IMR-90 (cell line): ENCODE measurements around the gene MRS2. TPM values are rescaled to one million over a fixed set of nuclear protein-coding genes. Genes with fewer than 3 reads are reported as not detected.

Experiments used
- ATAC-seq: fragments of 200-7000 bp; cut with Tn5 transposase; 2 replicates; pipeline ENCODE4 v1.9.1; 2020; ENCODE audit warnings: low read depth, mild to moderate bottlenecking, moderate library complexity
- BruUV-seq: library from RNA; stranded (reverse); fragments of 400-500 nt; replicated peaks from 2 replicates; lab custom pipeline; 2021; lab: Mats Ljungman, UMichigan
- CTCF ChIA-PET: fragments of 300-600 bp; formaldehyde crosslinking; extraction: SDS; loops from one replicate; lab custom pipeline; 2021; ENCODE audit warnings: antibody characterized with exemption; lab: Yijun Ruan, JAX
- POLR2A ChIA-PET: fragments of 300-600 bp; sonication (Branson Sonifier 250); formaldehyde crosslinking; loops from one replicate; lab custom pipeline; 2022; ENCODE audit warnings: antibody characterized with exemption; ENCODE audit not compliant: unreplicated experiment; lab: Charles Lee
- DNase-seq: peaks from one replicate; pipeline ENCODE4 v3.0.0; 2013
- H2AFZ ChIP-seq: replicated peaks from 2 replicates; pipeline ENCODE3; 2013; ENCODE audit warnings: low read length, mild to moderate bottlenecking; ENCODE audit not compliant: poor library complexity
- H2AK5ac ChIP-seq: 2 replicates; pipeline ENCODE4 v1.6.1; 2013; ENCODE audit warnings: low read depth, low read length, inconsistent platforms
- H2AK9ac ChIP-seq: replicated peaks from 2 replicates; pipeline ENCODE3; 2013; ENCODE audit warnings: mild to moderate bottlenecking, low read depth, low read length, moderate library complexity; ENCODE audit not compliant: poor library complexity
- H2BK120ac ChIP-seq: 2 replicates; pipeline ENCODE4 v1.6.1; 2013; ENCODE audit warnings: low read depth, low read length, inconsistent platforms
- H2BK15ac ChIP-seq: 3 replicates; pipeline ENCODE4 v1.6.1; 2013; ENCODE audit warnings: low read depth, low read length, inconsistent platforms
- H2BK20ac ChIP-seq: 2 replicates; pipeline ENCODE4 v1.6.1; 2013; ENCODE audit warnings: low read depth, mild to moderate bottlenecking, inconsistent platforms, low read length, moderate library complexity
- H2BK5ac ChIP-seq: 2 replicates; pipeline ENCODE4 v1.6.1; 2013; ENCODE audit warnings: mild to moderate bottlenecking, low read depth, low read length, inconsistent platforms; ENCODE audit not compliant: poor library complexity, severe bottlenecking
- H3K14ac ChIP-seq: replicated peaks from 2 replicates; pipeline ENCODE4 v1.6.1; 2013; ENCODE audit warnings: low read depth, low read length, inconsistent platforms
- H3K18ac ChIP-seq: 2 replicates; pipeline ENCODE4 v1.6.1; 2013; ENCODE audit warnings: low read depth, low read length, control low read depth
- H3K23ac ChIP-seq: 2 replicates; pipeline ENCODE4 v1.6.1; 2013; ENCODE audit warnings: low read depth, low read length, inconsistent platforms
- H3K27ac ChIP-seq: 2 replicates; pipeline ENCODE4 v1.5.1; 2013; ENCODE audit warnings: mild to moderate bottlenecking, control low read depth, low read length; ENCODE audit not compliant: insufficient read depth
- H3K27me3 ChIP-seq: 2 replicates; pipeline ENCODE4 v1.6.1; 2013; ENCODE audit warnings: low read length; ENCODE audit not compliant: control insufficient read depth, insufficient read depth
- H3K36me3 ChIP-seq: 2 replicates; pipeline ENCODE4 v1.6.1; 2013; ENCODE audit warnings: low read length, mixed read lengths; ENCODE audit not compliant: control insufficient read depth, insufficient read depth
- H3K4ac ChIP-seq: 2 replicates; pipeline ENCODE4 v1.6.1; 2013; ENCODE audit warnings: low read depth, low read length, inconsistent platforms
- H3K4me1 ChIP-seq: 2 replicates; pipeline ENCODE4 v1.6.1; 2013; ENCODE audit warnings: low read length, mixed read lengths; ENCODE audit not compliant: control insufficient read depth, insufficient read depth
- H3K4me2 ChIP-seq: 2 replicates; pipeline ENCODE4 v1.6.1; 2013; ENCODE audit warnings: low read depth, mild to moderate bottlenecking, control low read depth, low read length, moderate library complexity
- H3K4me3 ChIP-seq: 2 replicates; pipeline ENCODE4 v1.5.1; 2013; ENCODE audit warnings: low read depth, mild to moderate bottlenecking, control low read depth, low read length, moderate library complexity; ENCODE audit not compliant: insufficient read depth
- H3K56ac ChIP-seq: 2 replicates; pipeline ENCODE4 v1.6.1; 2013; ENCODE audit warnings: low read length, inconsistent platforms; ENCODE audit not compliant: insufficient read depth; ENCODE audit errors: extremely low read depth
- H3K79me1 ChIP-seq, 2 experiments: 2 replicates each; pipeline ENCODE4 v1.6.1; 2013; ENCODE audit warnings: low read length in 2 of 2, inconsistent platforms in 1 of 2, low read depth in 1 of 2
- H3K9ac ChIP-seq: 2 replicates; pipeline ENCODE4 v1.6.1; 2013; ENCODE audit warnings: low read depth, low read length, control low read depth
- H3K9me1 ChIP-seq: 2 replicates; pipeline ENCODE4 v1.6.1; 2013; ENCODE audit warnings: low read length, inconsistent platforms; ENCODE audit not compliant: insufficient read depth
- H3K9me3 ChIP-seq: 2 replicates; pipeline ENCODE4 v1.6.1; 2013; ENCODE audit warnings: low read length; ENCODE audit not compliant: control insufficient read depth, insufficient read depth
- H4K20me1 ChIP-seq: 2 replicates; pipeline ENCODE4 v1.6.1; 2013; ENCODE audit warnings: low read length, inconsistent platforms; ENCODE audit not compliant: insufficient read depth
- H4K5ac ChIP-seq: 2 replicates; pipeline ENCODE4 v1.6.1; 2013; ENCODE audit warnings: mild to moderate bottlenecking, low read depth, low read length, control low read depth
- H4K8ac ChIP-seq, 2 experiments: 2 replicates each; pipeline ENCODE4 v1.6.1; 2013; ENCODE audit warnings: low read depth in 2 of 2, low read length in 2 of 2, control low read depth in 1 of 2, inconsistent platforms in 1 of 2
- H4K91ac ChIP-seq: 2 replicates; pipeline ENCODE4 v1.6.1; 2013; ENCODE audit warnings: low read depth, low read length, inconsistent platforms; ENCODE audit not compliant: insufficient read depth
- BHLHE40 ChIP-seq: fragments of 150-350 bp; IDR thresholded peaks from 2 replicates; pipeline ENCODE4 v1.6.1; 2016; ENCODE audit warnings: mild to moderate bottlenecking, low read depth, low read length
- CEBPB ChIP-seq: IDR thresholded peaks from 2 replicates; pipeline ENCODE4 v1.6.1; 2012; ENCODE audit warnings: low read depth, low read length, improper control_type of control experiment
- CHD1 ChIP-seq: IDR thresholded peaks from 2 replicates; pipeline ENCODE4 v1.6.1; 2012; ENCODE audit warnings: low read depth, low read length, improper control_type of control experiment
- CTCF ChIP-seq: conservative IDR thresholded peaks from 2 replicates; pipeline ENCODE4 v1.5.1; 2012; ENCODE audit warnings: mild to moderate bottlenecking, low read depth, low read length, improper control_type of control experiment
- ELK1 ChIP-seq: fragments of 150-350 bp; IDR thresholded peaks from 2 replicates; pipeline ENCODE4 v1.6.1; 2016; ENCODE audit warnings: low read depth, mild to moderate bottlenecking, low read length, moderate library complexity, borderline replicate concordance
- MAFK ChIP-seq: IDR thresholded peaks from 2 replicates; pipeline ENCODE4 v1.6.1; 2012; ENCODE audit warnings: low read depth, low read length, improper control_type of control experiment
- MAZ ChIP-seq: IDR thresholded peaks from 2 replicates; pipeline ENCODE4 v1.6.1; 2012; ENCODE audit warnings: low read depth, mild to moderate bottlenecking, low read length, improper control_type of control experiment, moderate library complexity, borderline replicate concordance
- MXI1 ChIP-seq: IDR thresholded peaks from 2 replicates; pipeline ENCODE4 v1.6.1; 2012; ENCODE audit warnings: low read depth, mild to moderate bottlenecking, low read length, moderate library complexity, borderline replicate concordance
- NFE2L2 ChIP-seq: fragments of 150-350 bp; IDR thresholded peaks from 2 replicates; pipeline ENCODE4 v1.6.1; 2016; ENCODE audit warnings: low read depth, mild to moderate bottlenecking, low read length
- POLR2A ChIP-seq: IDR thresholded peaks from 2 replicates; pipeline ENCODE4 v1.6.1; 2012; ENCODE audit warnings: mild to moderate bottlenecking, low read depth, low read length
- RAD21 ChIP-seq: IDR thresholded peaks from 2 replicates; pipeline ENCODE4 v1.6.1; 2012; ENCODE audit warnings: low read length, improper control_type of control experiment
- SMC3 ChIP-seq: fragments of 150-350 bp; IDR thresholded peaks from 2 replicates; pipeline ENCODE4 v1.6.1; 2016; ENCODE audit warnings: low read depth, mild to moderate bottlenecking, antibody characterized with exemption, low read length, moderate library complexity
- WGBS, 2 experiments: methylation state at CpG; one replicate each; pipeline versions ENCODE4 v1.1.5 to v1.1.7; 2013; ENCODE audit warnings: missing lambda C conversion rate in 2 of 2; ENCODE audit not compliant: insufficient read length in 1 of 2; ENCODE audit errors: extremely low coverage in 2 of 2; 5-methylcytosine and 5-hydroxymethylcytosine counted together
- dilution Hi-C: fragments of 300-500 bp; cut with HindIII; formaldehyde crosslinking; loops from one replicate; pipeline ENCODE4 v1.14.3; 2018; ENCODE audit warnings: low sequenced_read_pairs; ENCODE audit not compliant: unreplicated experiment
- in situ Hi-C: fragments of 300-500 bp; cut with MboI; formaldehyde crosslinking; loops from 3 replicates; pipeline ENCODE4 v1.14.3; 2019; ENCODE audit warnings: low sequenced_read_pairs, inconsistent platforms, mixed read lengths
- intact Hi-C: fragments of 100-400 bp; cut with micrococcal nuclease; formaldehyde crosslinking; loops from 2 replicates; pipeline ENCODE4 v1.10.0; 2022
- polyA plus RNA-seq, 3 experiments: library from polyadenylated mRNA; depleted of rRNA; stranded (reverse); fragments of >200 nt; gene quantifications; 2 replicates each; pipeline ENCODE4 v1.2.3, GENCODE V29; 2012; ENCODE audit warnings: low replicate concordance in 1 of 3
- total RNA-seq: library from RNA; depleted of rRNA; stranded (reverse); fragments of >200 nt; gene quantifications from 2 replicates; pipeline ENCODE4 v1.2.3, GENCODE V29; 2012

The MRS2 gene
- total and polyA plus RNA-seq, 2 of the 4 experiments (the other 2 are of a cell fraction), result 8.8 to 11.1 TPM

- dilution Hi-C loops (no loop called here), in situ Hi-C loops (no loop called here), intact Hi-C loops (no loop called here)
- Histone ChIP-seq H3K9me3 (no peaks in the 10 kb centered on the region), H3K14ac (no peak overlapping the region), H3K79me1 (no peaks in the 10 kb centered on the region), H2AK9ac (no peak overlapping the region), H2BK15ac (no peak overlapping the region), H3K4ac (no peak overlapping the region), H4K91ac (no peak overlapping the region), H2BK120ac (no peak overlapping the region), H2BK20ac (no peak overlapping the region), H4K5ac (no peak overlapping the region), H3K4me3 (no peak overlapping the region), H3K27me3 (no peaks in the 10 kb centered on the region), H3K4me2 (no peak overlapping the region), H2AK5ac (no peak overlapping the region), H3K9ac (no peak overlapping the region), H3K4me1 (peaks cover 5% of the 10 kb centered on the region), H3K36me3 (no peaks in the 10 kb centered on the region), H3K23ac (no peak overlapping the region), H3K27ac (no peak overlapping the region), H3K18ac (no peak overlapping the region), H3K56ac (no peak overlapping the region), H4K8ac (no peak overlapping the region), H2AFZ (no peak overlapping the region), H3K9me1 (no peaks in the 10 kb centered on the region), H2BK5ac (no peak overlapping the region), H4K20me1 (no peaks in the 10 kb centered on the region)
- no CpG with 5 or more reads among the region's 2 CpGs for WGBS, 2 experiments
- CTCF ChIA-PET, result no interaction called here
- no peak for DNase-seq
- BruUV-seq, result no TSS peak
- TF ChIP-seq RAD21 (no peak), MAFK (no peak), CTCF (no peak), MAZ (no peak), MXI1 (no peak), SMC3 (no peak), ELK1 (no peak), CHD1 (no peak), BHLHE40 (no peak), NFE2L2 (no peak), CEBPB (no peak), POLR2A (no peak)
- no peak for ATAC-seq
- POLR2A ChIA-PET, result no interaction called here
These were observed 11.5 kb upstream of the MRS2 start for GRCh38 chr6:24391208-24391607.
